ENCODE results near the gene COL15A1.
A peak's percentile ranks its signal among the peaks of the same experiment; 100 is the strongest.

Gene COL15A1

DNA sequence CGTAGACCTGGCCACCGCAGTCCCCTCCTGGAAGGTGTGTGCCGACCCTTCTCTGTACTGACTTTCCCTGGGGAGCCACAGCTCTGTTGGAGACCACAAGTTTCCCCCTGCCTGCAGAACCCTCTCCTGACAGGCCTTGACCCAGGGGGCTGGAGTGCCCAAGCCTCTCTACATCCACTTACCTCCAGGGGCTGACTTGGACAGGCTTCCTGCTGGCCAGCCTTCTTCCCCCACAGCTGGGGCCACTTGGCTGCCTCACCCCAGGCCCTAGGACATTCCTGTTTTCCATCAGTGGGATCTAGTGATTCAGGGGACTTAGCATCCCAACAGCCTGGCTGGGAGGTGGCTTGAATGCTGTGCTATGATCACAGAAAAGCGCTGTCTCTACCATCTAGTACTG, 23.6 kb downstream of the COL15A1 start:
- no peak overlapping the region for H3K4me3 ChIP-seq (ENCODE audit: low read depth, low read length)
- DNase-seq (ENCODE audit: low read depth) = no peak

DNA sequence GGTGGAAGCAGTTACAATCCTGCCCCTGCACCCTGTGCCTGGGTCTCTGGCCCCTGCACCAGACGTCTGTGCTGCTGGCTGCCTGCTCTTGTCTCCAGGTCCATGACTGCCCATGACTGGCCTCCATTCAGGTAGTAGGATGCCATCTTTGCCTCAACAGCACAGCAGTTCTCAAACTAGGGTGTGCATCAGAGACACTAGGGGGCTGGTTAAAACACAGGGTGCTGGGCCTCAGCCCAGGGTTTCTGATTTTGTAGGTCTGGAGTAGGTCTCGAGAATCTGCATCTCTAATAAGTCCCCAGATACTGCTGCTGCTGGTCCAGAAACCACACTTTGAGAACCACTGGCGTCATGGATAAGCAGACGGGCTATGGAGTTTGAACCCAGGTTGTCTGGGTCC, 24.0 kb downstream of the COL15A1 start:
- H3K4me3 ChIP-seq (ENCODE audit: low read depth, low read length) = no peak overlapping the region
- no peak for DNase-seq (ENCODE audit: low read depth)

DNA sequence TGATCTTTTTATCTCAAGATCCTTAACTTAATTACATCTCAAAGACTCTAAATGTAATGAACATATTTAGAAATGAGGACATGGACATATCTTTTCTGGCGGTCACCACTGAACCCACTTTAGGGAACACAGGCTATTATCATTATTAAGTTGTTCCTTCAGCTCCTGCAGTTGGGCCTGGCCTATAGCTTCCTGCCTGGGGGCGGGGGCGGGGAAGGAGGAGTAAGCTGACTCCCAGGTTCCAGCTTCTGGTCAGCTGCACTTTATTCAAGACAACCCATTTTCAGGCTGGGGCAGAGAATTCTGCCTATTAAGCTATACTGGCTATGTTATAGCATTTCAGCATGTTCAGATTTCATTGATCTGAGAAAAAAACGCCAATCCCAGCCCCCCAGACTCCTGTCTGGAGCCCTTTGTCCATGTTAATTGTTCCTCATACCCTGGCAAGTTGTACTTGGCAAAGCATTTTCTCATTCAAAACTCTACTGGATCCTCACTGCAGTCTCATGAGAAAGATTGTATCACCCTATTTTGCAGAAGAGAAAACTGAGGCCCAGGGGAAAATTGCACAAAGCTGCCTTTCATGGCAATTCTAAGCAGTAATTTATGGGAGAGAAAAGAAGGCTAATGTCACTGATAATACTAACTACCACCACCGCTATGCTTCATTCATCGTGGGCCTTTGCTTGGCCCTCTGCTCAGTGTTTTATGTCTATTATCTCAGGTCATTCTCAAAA, 25.1 kb downstream of the COL15A1 start:
- H3K4me3 ChIP-seq (ENCODE audit: low read depth, low read length) = no peak overlapping the region
- DNase-seq (ENCODE audit: low read depth) = no peak

DNA sequence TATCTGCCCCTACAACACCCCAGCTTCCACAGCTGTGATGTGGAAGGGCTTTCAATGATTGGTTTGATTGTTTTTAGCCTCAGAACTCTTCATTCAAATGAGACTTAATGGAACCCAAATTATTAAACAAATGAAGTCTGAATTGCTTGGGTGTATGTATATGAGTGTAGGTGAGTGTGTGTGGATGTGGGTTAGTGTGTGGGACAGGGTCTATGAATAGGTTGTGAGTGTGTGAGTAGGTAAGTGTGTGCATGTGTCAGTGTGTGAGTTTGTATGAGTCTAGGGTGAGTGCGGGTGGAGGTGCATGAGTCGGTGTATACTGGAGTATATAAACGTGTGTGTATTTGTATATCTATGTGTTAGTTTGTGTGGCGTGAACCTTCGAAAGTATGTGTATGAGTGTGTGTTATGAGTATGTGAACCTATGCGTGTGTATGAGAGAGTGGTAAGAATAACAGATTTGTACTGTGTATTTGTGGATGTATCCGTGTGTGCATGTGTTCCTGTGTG, 26.9 kb downstream of the COL15A1 start:
- no peak overlapping the region for H3K4me3 ChIP-seq (ENCODE audit: low read depth, low read length)
- DNase-seq (ENCODE audit: low read depth) = no peak

DNA sequence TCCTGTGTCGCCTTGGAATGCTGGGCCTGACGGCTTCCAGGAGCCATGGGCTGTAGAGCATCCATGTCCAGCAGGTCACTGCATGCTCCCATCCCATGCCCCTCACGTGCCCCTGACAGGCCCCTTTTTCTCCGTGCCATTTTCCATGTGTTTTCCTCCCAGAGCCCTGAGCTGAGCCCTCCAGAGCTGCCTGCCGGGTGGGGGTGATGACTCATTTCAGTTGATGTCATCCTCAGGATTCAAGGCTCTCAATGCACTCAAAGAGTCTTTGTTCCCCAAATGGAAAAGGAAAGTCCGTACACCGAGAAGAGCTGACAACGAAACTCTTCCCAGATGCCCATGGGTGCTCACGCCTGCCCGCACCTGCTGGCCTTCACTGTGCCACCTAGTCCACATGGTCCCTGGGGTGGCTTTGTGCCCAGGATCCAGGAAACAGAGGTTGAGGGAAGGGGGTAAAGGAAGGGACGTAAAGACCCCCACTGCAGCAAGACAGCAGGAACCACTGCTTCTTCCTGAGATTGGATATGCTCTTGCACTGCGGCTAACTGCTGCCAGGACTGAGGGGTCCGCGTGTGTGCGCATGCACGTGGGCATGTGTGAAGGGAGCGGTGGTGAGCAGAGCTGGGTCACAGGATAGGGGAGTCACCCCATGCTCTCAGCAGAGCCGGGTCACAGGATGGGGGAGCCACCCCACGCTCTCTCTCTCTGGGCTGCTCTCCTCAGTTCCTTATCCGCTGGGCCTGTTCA, 27.6 kb downstream of the COL15A1 start:
- no peak overlapping the region for H3K4me3 ChIP-seq (ENCODE audit: low read depth, low read length)
- DNase-seq (ENCODE audit: low read depth) = no peak

DNA sequence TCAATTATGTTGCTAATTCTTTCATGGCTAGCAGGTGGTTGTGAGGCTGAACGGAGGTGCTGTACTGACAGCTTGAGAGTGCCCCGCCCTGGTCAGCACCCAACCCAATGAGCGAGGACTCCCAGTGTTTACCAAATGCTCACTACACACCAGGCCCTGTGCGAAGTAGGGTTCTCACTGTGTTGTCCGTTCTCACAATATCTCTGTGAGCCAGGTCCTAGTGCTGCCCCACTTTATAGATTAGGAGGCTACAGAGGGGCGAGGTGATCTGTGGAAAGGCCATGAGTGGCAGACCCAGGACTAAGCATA, 28.2 kb downstream of the COL15A1 start:
- H3K4me3 ChIP-seq (ENCODE audit: low read depth, low read length) = no peak overlapping the region
- DNase-seq (ENCODE audit: low read depth) = no peak

DNA sequence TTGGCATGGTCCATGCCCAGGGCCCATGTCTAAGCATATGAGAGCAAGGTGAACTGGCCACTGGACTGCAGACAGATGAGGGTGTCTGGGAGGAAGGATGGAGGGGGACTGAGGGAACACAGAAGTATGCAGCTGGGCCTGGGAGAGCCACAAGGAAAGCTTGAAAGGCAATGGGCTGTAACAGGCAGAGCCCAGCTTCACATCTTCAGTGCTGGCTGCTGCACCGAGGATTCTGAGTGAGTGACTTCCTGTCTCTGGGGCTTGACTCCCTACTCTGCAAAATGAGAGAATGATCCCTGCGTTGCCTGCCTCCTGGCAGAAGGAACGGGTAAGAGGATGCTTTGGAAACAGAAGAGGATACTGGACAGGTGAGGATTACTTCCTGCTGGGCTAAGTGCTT, 29.0 kb downstream of the COL15A1 start:
- no peak overlapping the region for H3K4me3 ChIP-seq (ENCODE audit: low read depth, low read length)
- no peak for DNase-seq (ENCODE audit: low read depth)

DNA sequence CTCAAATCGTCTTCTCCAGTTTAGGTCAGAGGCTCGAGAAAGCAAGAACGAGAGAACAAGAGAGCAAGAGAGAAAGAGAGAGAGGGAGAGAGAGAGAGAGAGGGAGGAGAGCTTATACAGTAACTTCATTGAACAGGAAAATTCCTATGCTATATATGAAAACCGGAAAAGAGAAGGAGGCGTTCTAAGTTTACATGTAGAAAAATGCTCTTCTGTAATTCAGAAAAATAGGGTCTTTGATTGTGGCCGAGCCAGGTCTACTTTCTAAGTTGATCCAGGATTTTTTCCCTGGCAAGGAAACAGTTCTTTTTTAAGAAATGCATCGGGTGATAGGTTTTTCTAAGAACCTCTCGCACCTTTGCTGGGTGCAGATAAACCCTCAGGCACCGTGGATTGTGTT, 29.5 kb downstream of the COL15A1 start:
- H3K4me3 ChIP-seq (ENCODE audit: low read depth, low read length) = no peak overlapping the region

DNA sequence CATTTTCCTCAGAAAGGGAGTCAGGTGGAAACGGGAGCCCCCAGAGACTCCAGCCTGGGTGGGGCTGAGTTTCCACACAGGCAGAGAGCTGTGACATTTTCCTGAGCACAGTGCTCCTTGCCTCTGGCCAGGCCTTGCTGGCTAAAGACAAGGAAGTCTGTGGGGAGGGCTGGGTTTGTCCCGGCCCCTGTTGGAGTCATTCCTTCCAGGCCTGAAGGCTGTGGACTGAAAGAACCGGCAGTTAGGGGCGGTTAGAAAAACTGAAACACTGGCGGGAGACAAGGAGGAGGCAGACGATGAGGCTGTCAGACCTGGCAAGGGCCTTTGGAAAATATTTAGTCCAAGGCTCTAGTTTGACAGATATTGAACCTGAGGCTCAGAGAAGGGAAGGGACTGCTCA, 29.9 kb downstream of the COL15A1 start:
- DNase-seq (ENCODE audit: low read depth) = no peak
- no peak overlapping the region for H3K4me3 ChIP-seq (ENCODE audit: low read depth, low read length)

More for the DNA sequence above, 29.5 kb downstream of the COL15A1 start:
- DNase-seq (ENCODE audit: low read depth) = no peak

DNA sequence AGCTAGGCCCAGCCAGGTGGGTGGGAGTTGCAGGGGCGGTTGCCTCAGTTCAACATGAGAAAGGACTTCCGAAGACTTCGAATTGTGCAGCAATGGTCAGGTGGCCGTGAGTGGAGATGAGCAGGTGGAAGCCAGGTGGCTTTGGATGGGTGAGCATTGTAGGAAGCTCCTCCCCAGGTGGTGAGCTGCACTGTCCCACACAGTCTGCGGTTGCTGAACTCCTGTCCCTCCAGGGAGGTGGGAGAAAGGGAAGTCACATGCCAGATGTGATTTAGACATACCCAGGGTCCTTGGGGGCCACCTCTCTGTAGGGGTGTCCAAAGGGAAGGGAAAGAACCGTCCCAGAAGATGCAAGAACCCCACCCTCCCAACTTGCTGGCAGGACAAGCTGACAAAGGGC, 30.4 kb downstream of the COL15A1 start:
- DNase-seq (ENCODE audit: low read depth) = no peak
- no peak overlapping the region for H3K4me3 ChIP-seq (ENCODE audit: low read depth, low read length)

DNA sequence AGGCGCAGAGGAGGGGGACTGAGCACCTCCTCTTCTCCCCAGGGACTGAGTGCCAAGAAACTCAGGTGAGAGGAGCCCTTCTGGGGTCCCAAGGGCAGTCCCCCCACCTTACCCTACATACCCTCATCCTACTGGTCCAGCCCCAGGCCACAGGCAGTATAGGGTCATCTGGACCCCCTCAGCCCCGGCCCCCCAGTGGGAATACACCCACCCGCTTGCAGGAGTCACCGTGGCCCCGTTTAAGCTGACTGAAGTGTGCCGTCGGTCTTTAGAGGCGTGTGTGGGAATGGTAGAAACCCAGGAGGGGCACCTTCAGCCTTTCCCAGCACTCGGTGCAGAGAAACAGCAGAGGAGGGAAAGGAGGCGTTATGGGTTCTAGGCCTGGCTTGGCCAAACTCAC, 30.8 kb downstream of the COL15A1 start:
- no peak overlapping the region for H3K4me3 ChIP-seq (ENCODE audit: low read depth, low read length)
- DNase-seq (ENCODE audit: low read depth) = no peak

DNA sequence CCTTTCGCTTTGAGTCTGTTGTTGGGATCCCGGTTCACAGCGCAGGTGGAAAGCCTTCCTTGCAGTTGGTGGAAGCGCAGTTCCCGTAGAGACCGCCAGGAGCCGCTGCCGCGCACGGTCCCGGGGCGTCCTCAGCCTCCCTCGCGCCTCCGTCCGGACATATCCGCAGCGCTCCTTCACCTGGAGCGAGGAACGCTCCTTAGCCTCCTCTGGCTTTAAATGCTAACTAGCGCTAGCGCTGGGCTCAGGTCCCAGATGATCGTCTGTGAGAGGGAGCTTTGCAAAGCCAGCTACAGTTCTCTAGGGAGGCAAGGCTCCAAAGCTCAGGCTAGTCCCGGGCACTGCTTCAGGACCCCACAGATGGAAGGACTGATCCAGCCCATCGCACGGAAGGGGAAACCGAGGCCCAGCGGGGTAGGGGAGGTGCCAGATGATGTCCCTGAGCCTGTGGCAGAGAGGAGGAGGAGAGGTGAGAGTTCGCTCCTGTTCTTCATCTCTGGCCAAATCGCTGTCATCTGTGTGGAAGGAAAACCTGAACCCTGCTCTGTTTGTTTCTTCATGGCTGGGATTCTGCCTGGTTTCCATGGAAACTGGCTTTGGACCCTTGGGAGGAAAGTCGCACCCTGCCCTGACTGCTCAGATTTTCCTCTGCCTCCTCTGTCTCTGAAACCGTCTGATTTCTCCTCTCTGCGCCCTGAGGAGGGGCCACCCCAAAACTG, 31.4 kb downstream of the COL15A1 start:
- H3K4me3 ChIP-seq (ENCODE audit: low read depth, low read length) = peak overlapping the region; percentile 30
- no peak for DNase-seq (ENCODE audit: low read depth)

DNA sequence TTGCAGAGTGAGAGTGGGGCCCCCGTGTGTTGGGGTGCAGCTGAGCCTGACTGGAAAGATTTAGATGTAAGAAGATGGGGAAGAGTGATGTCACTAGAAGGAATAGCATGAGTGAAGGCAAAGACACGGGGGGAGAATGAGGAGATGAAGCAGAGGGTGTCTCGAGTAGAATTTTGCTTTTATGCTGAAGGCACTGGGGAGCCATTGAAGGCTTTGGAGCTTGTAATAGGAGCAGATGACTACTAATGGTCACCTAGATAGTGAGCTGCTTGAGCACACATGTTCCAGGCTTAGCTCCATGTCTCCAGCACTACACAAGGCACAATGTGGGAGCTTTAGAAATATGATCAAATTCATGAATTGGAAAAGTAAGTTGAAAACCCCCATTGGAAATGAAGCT, 32.1 kb downstream of the COL15A1 start:
- no peak for DNase-seq (ENCODE audit: low read depth)
- H3K4me3 ChIP-seq (ENCODE audit: low read depth, low read length) = no peak overlapping the region

DNA sequence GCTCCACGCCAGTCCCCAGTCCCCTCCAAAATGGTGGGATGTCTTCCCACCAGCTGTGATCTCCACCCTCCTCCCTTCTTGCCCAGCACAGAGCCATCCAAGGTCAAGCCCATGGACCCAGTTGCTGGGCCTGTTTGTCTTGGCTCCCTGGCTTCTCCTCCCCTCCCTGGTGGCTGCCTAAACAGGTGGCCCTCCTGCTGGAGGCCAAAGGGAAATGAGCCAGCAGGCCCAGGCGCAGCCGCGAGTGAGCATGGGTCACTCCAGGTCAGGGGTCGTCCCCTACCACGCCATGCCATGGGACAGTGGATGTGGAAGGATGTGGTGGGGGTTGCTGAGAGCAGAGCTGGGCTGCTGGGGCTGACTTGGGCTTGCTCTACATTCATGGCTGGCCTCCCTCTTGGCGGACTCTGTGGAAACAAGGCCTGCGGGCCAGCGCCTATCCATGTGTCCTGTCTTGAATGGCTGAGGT, 33.6 kb downstream of the COL15A1 start:
- no peak overlapping the region for H3K4me3 ChIP-seq (ENCODE audit: low read depth, low read length)
- DNase-seq (ENCODE audit: low read depth) = no peak

DNA sequence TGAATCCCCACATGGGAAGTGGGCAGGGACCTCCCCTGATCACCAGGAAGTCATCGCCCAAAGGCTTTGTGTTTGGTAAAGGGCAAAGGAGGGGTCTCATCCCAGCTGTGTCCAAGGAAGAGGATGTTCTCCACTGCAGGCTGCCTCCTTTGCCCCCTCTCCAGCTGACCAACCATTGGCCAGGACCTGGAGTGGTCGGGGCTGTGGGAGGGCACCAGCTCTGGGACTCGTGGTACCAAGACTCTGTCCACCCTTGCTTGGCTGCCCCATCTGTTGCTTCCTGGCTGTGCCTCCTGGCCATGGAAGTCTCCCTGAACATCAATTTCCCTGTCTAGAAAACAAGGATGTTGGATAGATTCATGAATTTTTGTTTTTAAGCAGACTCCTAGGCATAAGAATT, 34.1 kb downstream of the COL15A1 start:
- H3K4me3 ChIP-seq (ENCODE audit: low read depth, low read length) = no peak overlapping the region
- DNase-seq (ENCODE audit: low read depth) = no peak

DNA sequence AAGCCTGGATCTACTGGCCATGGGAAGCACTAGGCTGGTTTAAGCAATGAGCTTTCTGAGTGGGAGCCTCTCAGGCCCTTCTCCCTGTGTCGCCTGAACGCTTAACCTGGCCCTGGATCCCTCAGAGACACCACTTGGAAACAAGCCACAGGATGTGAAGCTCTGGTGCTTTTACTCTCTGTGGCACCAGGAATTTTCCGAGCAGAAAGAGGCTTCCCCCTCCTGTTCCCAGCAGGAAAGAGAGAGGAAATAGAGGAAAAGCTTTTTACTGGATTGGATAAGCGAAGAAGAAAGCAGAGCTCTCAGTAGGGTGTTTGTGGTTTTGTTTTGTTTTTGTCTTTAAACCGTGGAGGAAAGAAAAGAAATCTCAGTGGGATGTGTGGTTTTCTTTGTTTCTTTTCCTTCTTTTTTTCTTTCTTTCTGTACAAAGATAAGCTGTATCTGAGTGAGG, 34.5 kb downstream of the COL15A1 start:
- DNase-seq (ENCODE audit: low read depth) = no peak
- H3K4me3 ChIP-seq (ENCODE audit: low read depth, low read length) = no peak overlapping the region

DNA sequence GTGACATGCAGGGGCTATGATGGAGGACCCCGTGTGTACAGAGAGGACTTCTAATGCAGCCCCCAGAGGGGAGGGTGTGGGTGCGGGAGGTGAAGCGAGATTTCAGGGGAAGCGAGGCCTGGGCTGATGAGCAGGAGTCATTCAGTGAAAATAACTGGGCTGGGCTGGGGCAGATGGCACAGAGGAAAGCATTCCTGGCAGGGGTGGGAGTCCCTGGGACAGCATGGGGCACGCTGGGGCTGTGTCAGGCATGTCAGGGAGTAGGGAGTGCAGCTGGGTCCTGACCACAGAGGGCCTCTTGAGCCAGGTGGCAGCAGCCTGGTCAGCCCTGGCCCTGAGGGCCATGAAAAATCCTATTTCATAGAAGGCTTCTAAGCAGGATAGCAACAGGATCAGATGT, 36.6 kb downstream of the COL15A1 start:
- no peak overlapping the region for H3K4me3 ChIP-seq (ENCODE audit: low read depth, low read length)
- DNase-seq (ENCODE audit: low read depth) = no peak

DNA sequence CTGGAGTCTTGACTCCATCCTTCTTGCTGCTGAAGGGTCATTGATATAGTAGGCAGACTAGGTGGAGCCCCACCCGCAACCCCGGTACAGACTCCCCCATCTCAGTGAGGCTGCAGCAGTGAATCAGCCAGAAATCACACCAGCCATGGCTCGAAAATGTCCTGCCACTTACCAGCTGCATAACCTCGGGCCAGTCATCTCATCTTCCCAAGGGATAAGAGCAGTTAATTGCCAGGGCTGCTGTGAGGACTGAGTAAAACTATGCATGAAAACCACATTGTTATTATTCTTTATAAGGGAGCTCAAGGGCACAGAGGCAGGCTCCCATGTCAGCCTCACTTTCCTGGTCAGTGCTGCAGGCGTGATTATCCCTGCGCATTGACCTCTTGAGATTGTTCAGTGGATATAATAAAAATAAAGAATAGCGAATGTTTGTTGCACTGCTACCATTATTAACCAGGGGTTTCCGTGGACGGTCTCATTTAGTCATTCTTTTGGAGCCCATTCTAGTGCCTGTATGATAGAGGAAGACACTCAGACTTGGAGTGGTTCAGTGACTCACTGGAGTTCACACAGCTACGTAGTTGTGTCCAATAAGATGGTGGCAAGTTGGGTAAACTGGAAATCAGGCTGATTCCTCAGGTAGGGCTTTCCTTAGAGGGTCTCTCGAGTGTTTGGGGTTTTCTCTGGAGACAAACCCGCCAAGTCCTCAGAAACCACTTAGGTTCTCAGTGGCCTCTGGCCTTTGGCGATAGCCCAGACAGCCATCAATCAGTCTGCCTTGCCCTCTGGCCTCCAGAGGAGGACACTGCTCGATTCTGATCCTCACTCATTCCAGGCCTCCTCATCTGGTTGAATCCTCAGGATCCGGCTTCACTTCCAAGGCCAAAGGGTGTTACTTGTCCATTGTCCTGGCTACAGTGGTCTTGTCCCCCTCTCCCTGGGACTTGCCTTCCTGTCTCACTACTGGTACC, 39.9 kb downstream of the COL15A1 start:
- no peak overlapping the region for H3K4me3 ChIP-seq (ENCODE audit: low read depth, low read length)
- DNase-seq (ENCODE audit: low read depth) = peak; percentile 80

DNA sequence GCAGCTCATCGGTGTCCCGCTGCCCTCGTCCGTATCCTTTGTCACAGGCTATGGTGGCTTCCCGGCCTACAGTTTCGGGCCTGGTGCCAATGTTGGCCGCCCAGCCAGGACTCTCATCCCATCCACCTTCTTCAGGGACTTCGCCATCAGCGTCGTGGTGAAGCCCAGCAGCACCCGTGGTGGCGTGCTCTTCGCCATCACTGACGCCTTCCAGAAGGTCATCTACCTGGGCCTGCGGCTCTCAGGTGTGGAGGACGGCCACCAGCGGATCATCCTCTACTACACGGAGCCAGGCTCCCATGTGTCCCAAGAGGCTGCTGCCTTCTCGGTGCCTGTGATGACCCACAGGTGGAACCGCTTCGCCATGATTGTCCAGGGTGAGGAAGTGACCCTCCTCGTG, 41.9 kb downstream of the COL15A1 start:
- no peak overlapping the region for H3K4me3 ChIP-seq (ENCODE audit: low read depth, low read length)
- DNase-seq (ENCODE audit: low read depth) = no peak
